GM21390 (cell line): Measurements from ENCODE around the gene RUVBL1.

ENCODE experiments used
- ATAC-seq: cut with Tn5 transposase; IDR thresholded peaks from one replicate; pipeline ENCODE4 v1.9.1; 2021; ENCODE audit not compliant: unreplicated experiment

The RUVBL1 gene

DNA sequence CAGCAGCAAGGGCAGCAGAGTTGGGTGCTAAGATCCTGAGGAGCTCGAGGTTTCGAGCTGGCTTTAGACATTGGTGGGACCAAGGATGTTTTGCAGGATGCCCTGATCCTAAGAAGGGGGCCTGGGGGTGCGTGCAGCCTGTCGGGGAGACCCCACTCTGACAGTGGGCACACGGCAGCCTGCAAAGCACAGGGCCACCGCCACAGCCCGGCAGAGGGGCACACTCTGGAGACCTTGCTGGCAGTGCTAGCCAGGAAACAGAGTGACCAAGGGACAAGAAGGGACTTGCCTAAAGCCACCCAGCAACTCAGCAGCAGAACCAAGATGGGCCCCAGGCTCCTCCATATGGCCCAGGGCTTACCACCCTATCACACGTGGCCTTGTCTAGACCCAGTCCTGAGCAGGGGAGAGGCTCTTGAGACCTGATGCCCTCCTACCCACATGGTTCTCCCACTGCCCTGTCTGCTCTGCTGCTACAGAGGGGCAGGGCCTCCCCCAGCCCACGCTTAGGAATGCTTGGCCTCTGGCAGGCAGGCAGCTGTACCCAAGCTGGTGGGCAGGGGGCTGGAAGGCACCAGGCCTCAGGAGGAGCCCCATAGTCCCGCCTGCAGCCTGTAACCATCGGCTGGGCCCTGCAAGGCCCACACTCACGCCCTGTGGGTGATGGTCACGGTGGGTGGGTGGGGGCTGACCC is 52.6 kb downstream of the RUVBL1 start:
- no peak for ATAC-seq

DNA sequence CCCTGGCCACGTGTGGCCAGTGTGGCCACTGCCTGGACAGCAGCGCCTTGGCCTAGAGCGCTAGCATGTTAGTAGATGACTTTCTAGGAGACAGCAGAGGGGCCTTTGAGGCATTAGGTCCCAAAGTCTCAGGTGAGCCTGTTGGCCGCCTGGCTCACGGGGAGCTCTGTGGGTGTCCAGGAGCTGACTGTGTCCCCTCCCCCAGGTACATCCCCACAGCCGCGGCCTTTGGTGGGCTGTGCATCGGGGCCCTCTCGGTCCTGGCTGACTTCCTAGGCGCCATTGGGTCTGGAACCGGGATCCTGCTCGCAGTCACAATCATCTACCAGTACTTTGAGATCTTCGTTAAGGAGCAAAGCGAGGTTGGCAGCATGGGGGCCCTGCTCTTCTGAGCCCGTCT is 54.3 kb downstream of the RUVBL1 start:
- ATAC-seq: no peak

- ATAC-seq: no peak
Measured at GRCh38 chr3:128068156-128068620, 55.4 kb downstream of the RUVBL1 start.

DNA sequence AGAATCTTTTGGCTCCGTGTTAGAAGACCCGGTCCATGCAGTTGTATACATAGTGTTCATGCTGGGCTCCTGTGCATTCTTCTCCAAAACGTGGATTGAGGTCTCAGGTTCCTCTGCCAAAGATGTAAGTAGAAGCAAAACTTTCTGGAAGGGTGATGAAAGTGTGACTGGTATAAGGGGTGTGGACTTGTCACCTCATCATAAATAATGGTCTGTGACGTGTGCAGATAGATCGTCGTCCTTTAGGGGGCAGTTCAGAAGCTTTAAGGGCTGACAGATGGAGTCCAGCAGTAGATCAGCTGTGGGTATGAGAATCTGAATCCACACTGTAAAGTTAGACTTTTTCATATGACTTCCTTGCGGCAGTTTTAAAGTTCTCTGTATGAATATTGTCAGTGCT is 56.1 kb downstream of the RUVBL1 start:
- no peak for ATAC-seq

GRCh38 chr3:128066676-128067075 is 56.9 kb downstream of the RUVBL1 start:
- no peak for ATAC-seq

- ATAC-seq: no peak
Measured at GRCh38 chr3:128066114-128066513, 57.5 kb downstream of the RUVBL1 start.

- no peak for ATAC-seq
Measured at GRCh38 chr3:128064962-128065361, 58.6 kb downstream of the RUVBL1 start.

DNA sequence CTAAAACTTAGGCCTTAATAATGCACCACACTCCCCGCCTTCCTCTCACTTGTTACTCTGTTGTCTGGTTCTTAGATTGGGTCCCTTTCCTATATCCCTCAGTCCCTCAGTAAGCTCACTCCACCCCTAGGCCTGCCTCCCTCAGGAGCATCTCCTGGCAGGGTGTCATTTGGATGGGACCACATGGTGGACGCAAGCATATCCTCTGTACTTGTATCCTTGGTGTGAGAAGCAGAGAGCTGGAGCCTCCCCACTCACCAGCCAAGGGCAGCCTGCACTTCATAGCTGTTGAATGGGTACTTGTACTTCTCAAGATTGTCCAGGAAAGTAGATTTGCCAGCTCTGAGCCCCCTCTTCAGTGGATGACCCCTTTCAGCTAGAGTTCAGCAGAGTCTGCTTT is 59.7 kb downstream of the RUVBL1 start:
- no peak for ATAC-seq

DNA sequence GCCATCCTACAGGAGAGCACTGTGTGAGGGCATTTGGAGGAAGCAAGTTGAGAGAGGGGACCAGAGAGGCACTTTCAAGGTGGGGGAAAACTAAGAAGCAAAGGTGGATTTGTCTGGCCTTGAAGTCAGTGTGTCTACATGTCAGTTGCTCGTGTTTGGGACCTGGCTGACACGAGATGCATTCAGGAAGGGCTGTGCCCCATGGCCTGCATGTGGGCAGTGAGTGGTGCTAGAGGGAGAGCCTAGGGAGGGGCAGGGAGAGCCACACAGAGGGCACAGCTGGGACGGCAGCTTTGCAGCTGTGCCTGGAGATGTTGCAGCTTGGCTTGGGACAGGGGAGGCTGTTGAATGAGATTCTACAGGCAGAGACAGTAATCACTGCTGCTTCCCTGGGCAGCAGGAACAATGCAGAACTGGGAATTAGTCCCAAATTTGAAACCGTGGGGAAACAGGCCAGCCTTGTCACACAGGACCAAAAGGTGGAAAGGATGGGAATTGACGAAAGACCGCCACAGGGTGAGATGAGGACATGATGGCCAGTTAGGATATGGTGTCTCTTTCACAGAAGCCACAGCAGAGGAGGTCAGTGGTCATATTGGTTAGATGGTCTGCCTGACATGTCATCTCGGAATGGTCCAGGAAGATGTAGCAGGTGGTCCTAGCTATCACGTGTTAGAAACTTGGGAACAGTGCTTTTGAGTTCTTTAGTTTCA is 61.4 kb downstream of the RUVBL1 start:
- no peak for ATAC-seq

DNA sequence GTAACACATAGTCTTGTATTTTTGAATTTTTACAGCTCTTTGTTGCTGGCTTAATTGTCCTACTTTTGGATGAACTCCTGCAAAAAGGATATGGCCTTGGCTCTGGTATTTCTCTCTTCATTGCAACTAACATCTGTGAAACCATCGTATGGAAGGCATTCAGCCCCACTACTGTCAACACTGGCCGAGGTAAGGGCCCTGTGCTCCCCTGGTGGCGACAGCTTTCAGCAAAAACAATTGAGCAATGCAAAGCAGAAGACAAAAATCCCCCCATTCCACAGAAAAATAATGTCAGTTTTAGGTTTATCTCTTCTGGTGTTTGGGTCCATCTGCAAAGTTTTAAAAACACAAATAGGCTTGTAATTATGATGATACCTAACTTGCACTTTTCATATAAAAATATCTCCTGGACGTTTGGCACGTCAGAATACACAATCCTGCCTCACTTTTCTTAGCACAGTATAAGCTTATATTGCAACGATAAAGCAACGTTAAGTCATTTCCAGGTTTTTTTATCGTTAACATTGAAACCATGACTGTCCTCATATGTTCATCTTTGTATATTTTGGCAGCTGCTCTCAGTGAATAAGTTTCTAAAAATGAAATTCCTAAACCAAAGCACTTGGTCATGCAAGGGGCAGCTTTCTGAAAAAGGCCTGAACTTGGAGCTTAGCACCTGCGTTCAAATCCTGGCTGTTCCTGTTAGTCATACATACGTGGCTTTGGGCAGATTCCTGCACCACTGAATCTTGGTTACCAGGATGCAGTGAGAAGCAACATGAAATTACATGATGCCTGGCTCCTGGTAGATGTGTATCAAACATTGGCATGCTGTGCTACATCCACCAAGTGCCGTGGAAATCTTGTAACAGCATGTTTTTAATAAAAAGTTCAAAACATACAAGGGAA is 62.9 kb downstream of the RUVBL1 start:
- no peak for ATAC-seq

DNA sequence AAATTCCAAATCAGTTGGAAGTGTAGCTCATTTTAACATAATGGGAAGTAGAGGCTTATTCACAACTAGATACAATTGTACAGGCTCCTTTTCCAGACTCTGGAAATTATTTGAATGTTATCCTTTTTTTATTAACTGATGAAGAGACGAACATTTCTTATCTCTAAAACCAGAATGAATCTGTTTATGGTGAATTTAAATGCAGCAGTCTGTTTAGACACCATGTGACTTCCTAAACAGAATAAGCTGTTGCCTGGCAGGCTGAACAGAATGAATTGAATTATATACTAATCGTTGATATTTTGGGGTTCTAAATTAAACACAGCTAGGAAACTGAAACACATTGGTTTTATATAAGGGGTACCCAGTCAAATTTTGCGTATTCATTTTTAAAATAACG is 67.4 kb downstream of the RUVBL1 start:
- no peak for ATAC-seq

DNA sequence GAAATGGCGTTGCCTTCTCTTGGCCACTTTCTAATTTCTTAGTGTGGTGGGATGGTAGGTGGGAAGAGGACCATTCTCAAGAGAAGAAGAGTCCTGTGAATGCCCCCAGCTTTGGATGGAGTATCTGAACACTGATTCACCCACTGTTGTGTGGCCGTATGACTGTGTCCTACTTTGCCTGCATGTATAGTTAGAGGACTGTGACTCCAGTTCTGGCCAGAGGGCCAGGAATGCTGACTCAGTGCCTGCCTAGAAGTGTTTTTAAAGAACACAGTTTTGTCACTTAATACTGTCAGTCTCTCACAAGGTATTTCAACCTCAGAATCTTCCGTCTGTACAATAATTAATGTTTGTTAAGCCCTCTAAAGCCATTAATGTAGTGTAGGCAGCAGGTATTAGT is 69.2 kb downstream of the RUVBL1 start:
- ATAC-seq: no peak

DNA sequence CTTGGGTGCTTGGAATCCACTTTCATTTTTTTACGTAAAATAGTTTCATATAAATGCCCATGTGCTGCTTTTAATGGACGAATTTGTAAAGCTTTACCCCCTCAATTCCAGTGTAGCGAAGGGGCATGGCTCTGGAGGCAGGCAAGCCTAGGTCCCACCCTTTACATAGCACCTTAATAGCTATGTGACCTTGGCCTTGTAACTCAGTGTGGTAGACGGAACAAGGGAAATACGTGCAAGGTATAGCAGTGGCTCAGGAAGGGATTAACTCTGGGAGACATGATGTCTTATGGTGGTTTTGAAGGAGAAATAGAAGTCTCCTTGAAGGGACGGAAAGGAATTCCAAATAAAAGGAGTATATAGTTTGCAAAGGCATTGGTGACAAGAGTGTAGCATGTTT is 70.0 kb downstream of the RUVBL1 start:
- no peak for ATAC-seq

- no peak for ATAC-seq
Measured at GRCh38 chr3:128052595-128053351, 70.8 kb downstream of the RUVBL1 start.

GRCh38 chr3:128051837-128052594 is 71.6 kb downstream of the RUVBL1 start, which contains the start of gene SEC61A1:
Gene SEC61A1, plus strand, starts transcription at chr3:128052437. Its CDS starts 116 bp downstream, at chr3:128052553.
- peak; percentile 92 for ATAC-seq

GRCh38 chr3:128051459-128051836 is 72.2 kb downstream of the RUVBL1 start:
- ATAC-seq: no peak

DNA sequence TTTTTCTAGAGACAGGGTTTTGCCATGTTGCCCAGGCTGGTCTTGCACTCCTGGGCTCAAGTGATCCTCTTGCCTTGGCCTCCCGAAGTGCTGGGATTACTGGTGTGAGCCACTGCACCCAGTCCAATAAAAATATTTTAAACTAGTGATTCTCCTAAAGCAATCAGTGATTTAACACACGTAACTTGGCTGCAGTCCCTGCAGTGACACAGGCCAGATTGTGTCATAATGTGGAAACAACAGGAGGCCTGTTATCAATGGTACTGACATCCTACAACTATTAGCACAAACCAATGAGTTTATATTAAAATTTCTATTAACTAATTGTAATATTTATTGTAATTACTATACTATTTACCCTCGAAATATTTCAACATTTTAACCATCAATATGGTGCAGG is 73.0 kb downstream of the RUVBL1 start:
- ATAC-seq: no peak

- ATAC-seq: no peak
Measured at GRCh38 chr3:128041344-128041743, 82.3 kb downstream of the RUVBL1 start.

- no peak for ATAC-seq
Measured at GRCh38 chr3:128040660-128041059, 83.0 kb downstream of the RUVBL1 start.

DNA sequence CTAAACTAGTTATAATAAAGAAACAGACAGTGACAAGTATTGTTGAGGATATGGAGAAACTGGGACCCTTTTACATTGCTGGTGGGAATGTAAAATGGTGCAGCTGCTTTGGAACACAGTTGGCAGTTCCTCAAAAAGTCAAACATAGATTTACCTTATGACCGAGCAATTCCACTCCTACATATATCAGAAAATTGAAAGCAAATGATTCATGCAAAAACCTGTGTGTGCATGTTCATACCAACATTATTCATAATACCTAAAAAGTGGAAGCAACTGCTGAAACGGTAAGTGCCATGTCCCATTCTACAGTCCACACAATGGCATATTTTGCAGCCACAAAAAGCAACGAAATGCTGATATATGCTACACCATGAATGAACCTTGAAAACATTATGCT is 83.6 kb downstream of the RUVBL1 start:
- ATAC-seq: no peak
